Measurements from ENCODE around the gene CLASP1. TPM values are rescaled to one million over a fixed set of nuclear protein-coding genes. Genes with fewer than 3 reads are reported as not detected.
"Not testable (repeated sequence)": the region's sequence is repeated elsewhere in the genome, so short reads cannot be mapped to it uniquely, and the experiment has no call there.

Gene CLASP1
- total RNA-seq, 1 donor from 2014 or later: 71.7 TPM

- H3K4me1 Mint-ChIP-seq (ENCODE audit: low read depth): peaks cover 19% of the 10 kb centered on the region
Observed at GRCh38 chr2:121583555-121583954, 65.7 kb downstream of the CLASP1 start.

GRCh38 chr2:121582272-121582671 is 67.0 kb downstream of the CLASP1 start:
- Mint-ChIP-seq H3K27me3 (ENCODE audit: low read depth) (no peaks in the 10 kb centered on the region), H3K9me3 (no peaks in the 10 kb centered on the region), H3K36me3 (ENCODE audit: low read depth) (no peaks in the 10 kb centered on the region), H3K27ac (no peak overlapping the region), H3K4me1 (ENCODE audit: low read depth) (peaks cover 19% of the 10 kb centered on the region), H3K4me3 (ENCODE audit: low read depth) (no peak overlapping the region)
- no peak for DNase-seq (ENCODE audit: low spot score)
- intact Hi-C loops (cut with micrococcal nuclease): no loop called here

More at GRCh38 chr2:121583555-121583954, 65.7 kb downstream of the CLASP1 start:
- no peak overlapping the region for H3K4me3 Mint-ChIP-seq (ENCODE audit: low read depth)
- intact Hi-C loops (cut with micrococcal nuclease): loop anchor here (1.0 kb wide), 1 partner anchor 52 kb away; no protein-coding TSS in a partner anchor
- no peak overlapping the region for H3K27ac Mint-ChIP-seq
- peaks cover 3% of the 10 kb centered on the region for H3K36me3 Mint-ChIP-seq (ENCODE audit: low read depth)
- H3K27me3 Mint-ChIP-seq (ENCODE audit: low read depth): no peaks in the 10 kb centered on the region
- no peaks in the 10 kb centered on the region for H3K9me3 Mint-ChIP-seq
- DNase-seq (ENCODE audit: low spot score): no peak

- H3K9me3 Mint-ChIP-seq: no peaks in the 10 kb centered on the region
- H3K36me3 Mint-ChIP-seq (ENCODE audit: low read depth): no peaks in the 10 kb centered on the region
- H3K27me3 Mint-ChIP-seq (ENCODE audit: low read depth): no peaks in the 10 kb centered on the region
- H3K4me1 Mint-ChIP-seq (ENCODE audit: low read depth): peaks cover 13% of the 10 kb centered on the region
- intact Hi-C loops (cut with micrococcal nuclease): no loop called here
- no peak for DNase-seq (ENCODE audit: low spot score)
- H3K4me3 Mint-ChIP-seq (ENCODE audit: low read depth): no peak overlapping the region
- no peak overlapping the region for H3K27ac Mint-ChIP-seq
Observed at GRCh38 chr2:121579309-121579708, 70.0 kb downstream of the CLASP1 start.

- Mint-ChIP-seq H3K4me3 (ENCODE audit: low read depth) (no peak overlapping the region), H3K36me3 (ENCODE audit: low read depth) (peaks cover 3% of the 10 kb centered on the region), H3K27ac (no peak overlapping the region), H3K9me3 (no peaks in the 10 kb centered on the region), H3K27me3 (ENCODE audit: low read depth) (no peaks in the 10 kb centered on the region), H3K4me1 (ENCODE audit: low read depth) (peaks cover 4% of the 10 kb centered on the region)
- intact Hi-C loops (cut with micrococcal nuclease): no loop called here
- DNase-seq (ENCODE audit: low spot score): no peak
Observed at GRCh38 chr2:121577381-121577780, 71.9 kb downstream of the CLASP1 start.

DNA sequence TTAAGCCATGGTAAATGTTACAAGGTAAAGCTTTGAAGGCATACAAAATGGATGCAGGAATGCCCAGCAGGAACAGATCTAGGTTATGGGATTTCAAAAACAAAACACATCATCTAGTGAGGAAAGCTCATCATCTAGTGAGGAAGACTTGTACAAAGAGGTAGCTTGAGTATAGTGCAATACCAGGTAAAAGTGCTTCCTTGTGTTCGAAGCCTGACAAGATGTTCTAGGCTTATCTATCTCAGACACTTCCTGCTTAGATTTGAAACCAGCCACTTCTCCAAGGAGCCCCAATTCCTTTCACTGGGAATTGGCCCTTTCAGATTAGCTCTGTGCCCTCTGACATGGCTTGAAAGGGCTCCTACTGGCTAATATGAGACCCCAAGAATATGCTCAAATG is 73.0 kb downstream of the CLASP1 start:
- H3K4me3 Mint-ChIP-seq (ENCODE audit: low read depth): no peak overlapping the region
- DNase-seq (ENCODE audit: low spot score): no peak
- peaks cover 4% of the 10 kb centered on the region for H3K4me1 Mint-ChIP-seq (ENCODE audit: low read depth)
- intact Hi-C loops (cut with micrococcal nuclease): no loop called here
- H3K27ac Mint-ChIP-seq: no peak overlapping the region
- no peaks in the 10 kb centered on the region for H3K9me3 Mint-ChIP-seq
- no peaks in the 10 kb centered on the region for H3K27me3 Mint-ChIP-seq (ENCODE audit: low read depth)
- H3K36me3 Mint-ChIP-seq (ENCODE audit: low read depth): peaks cover 3% of the 10 kb centered on the region

DNA sequence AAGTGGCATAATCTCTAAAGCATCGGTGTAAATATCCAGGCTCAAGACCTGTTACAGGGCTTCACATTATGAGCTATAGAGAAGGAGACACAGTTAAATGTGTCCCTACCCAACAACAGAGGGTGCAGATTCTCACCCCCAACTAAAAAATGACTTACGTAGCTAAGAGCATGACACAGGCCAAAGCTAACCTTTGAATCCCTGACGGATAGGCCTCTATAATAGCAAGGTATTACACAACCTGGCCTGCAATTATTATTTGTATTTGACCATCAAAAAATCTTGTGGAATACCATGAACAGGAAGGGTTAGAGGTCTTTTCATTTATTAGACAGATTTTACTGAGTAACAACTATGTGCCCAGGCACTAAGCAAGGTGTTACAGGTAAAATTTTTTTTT is 73.5 kb downstream of the CLASP1 start:
- H3K27ac Mint-ChIP-seq: no peak overlapping the region
- no peak for DNase-seq (ENCODE audit: low spot score)
- H3K9me3 Mint-ChIP-seq: no peaks in the 10 kb centered on the region
- intact Hi-C loops (cut with micrococcal nuclease): no loop called here
- H3K4me3 Mint-ChIP-seq (ENCODE audit: low read depth): no peak overlapping the region
- H3K36me3 Mint-ChIP-seq (ENCODE audit: low read depth): peaks cover 3% of the 10 kb centered on the region
- peaks cover 4% of the 10 kb centered on the region for H3K4me1 Mint-ChIP-seq (ENCODE audit: low read depth)
- no peaks in the 10 kb centered on the region for H3K27me3 Mint-ChIP-seq (ENCODE audit: low read depth)

- peaks cover 10% of the 10 kb centered on the region for H3K4me1 Mint-ChIP-seq (ENCODE audit: low read depth)
- no peak overlapping the region for H3K27ac Mint-ChIP-seq
- no peaks in the 10 kb centered on the region for H3K9me3 Mint-ChIP-seq
- no peaks in the 10 kb centered on the region for H3K27me3 Mint-ChIP-seq (ENCODE audit: low read depth)
- intact Hi-C loops (cut with micrococcal nuclease): no loop called here
- H3K4me3 Mint-ChIP-seq (ENCODE audit: low read depth): no peak overlapping the region
- no peak for DNase-seq (ENCODE audit: low spot score)
- peaks cover 10% of the 10 kb centered on the region for H3K36me3 Mint-ChIP-seq (ENCODE audit: low read depth)
Observed at GRCh38 chr2:121570667-121571055, 78.6 kb downstream of the CLASP1 start.

GRCh38 chr2:121570036-121570666 is 79.1 kb downstream of the CLASP1 start:
- peaks cover 13% of the 10 kb centered on the region for H3K36me3 Mint-ChIP-seq (ENCODE audit: low read depth)

DNA sequence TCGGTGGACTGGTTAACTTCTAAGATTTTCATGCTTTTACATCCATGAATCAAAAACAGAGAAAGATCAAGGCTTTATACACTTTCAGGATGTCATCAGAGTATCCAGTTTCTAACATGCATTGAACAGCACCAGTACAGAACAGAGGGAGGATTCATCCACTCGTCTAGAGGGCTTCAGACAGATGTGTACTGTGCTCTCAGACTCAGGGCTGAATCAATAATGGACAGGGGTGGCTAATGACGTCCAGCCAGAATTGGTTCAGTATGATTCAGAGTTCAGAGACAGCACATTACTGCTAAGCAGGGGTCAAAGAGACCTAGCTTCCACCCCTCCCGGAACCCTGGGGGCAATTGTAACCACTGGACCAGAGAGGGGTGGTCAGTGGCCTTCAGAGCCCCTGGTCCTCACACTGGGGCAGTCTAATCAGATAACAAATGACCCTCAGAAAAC is 81.3 kb downstream of the CLASP1 start:
- Mint-ChIP-seq H3K27me3 (ENCODE audit: low read depth) (no peaks in the 10 kb centered on the region), H3K4me1 (ENCODE audit: low read depth) (peaks cover 26% of the 10 kb centered on the region), H3K4me3 (ENCODE audit: low read depth) (no peak overlapping the region), H3K27ac (no peak overlapping the region), H3K36me3 (ENCODE audit: low read depth) (peaks cover 28% of the 10 kb centered on the region), H3K9me3 (peaks cover 10% of the 10 kb centered on the region)
- intact Hi-C loops (cut with micrococcal nuclease): no loop called here
- no peak for DNase-seq (ENCODE audit: low spot score)

More at GRCh38 chr2:121570036-121570666, 79.1 kb downstream of the CLASP1 start:
- Mint-ChIP-seq H3K4me3 (ENCODE audit: low read depth) (no peak overlapping the region), H3K27ac (no peak overlapping the region), H3K9me3 (no peaks in the 10 kb centered on the region), H3K4me1 (ENCODE audit: low read depth) (peaks cover 12% of the 10 kb centered on the region), H3K27me3 (ENCODE audit: low read depth) (no peaks in the 10 kb centered on the region)
- intact Hi-C loops (cut with micrococcal nuclease): no loop called here
- no peak for DNase-seq (ENCODE audit: low spot score)

GRCh38 chr2:121567452-121567851 is 81.8 kb downstream of the CLASP1 start:
- peaks cover 29% of the 10 kb centered on the region for H3K4me1 Mint-ChIP-seq (ENCODE audit: low read depth)
- H3K9me3 Mint-ChIP-seq: peaks cover 10% of the 10 kb centered on the region
- DNase-seq (ENCODE audit: low spot score): no peak
- H3K4me3 Mint-ChIP-seq (ENCODE audit: low read depth): no peak overlapping the region
- intact Hi-C loops (cut with micrococcal nuclease): no loop called here
- no peak overlapping the region for H3K27ac Mint-ChIP-seq
- peaks cover 32% of the 10 kb centered on the region for H3K36me3 Mint-ChIP-seq (ENCODE audit: low read depth)
- no peaks in the 10 kb centered on the region for H3K27me3 Mint-ChIP-seq (ENCODE audit: low read depth)

GRCh38 chr2:121565389-121566250 is 83.6 kb downstream of the CLASP1 start:
- H3K4me3 Mint-ChIP-seq (ENCODE audit: low read depth): no peak overlapping the region
- peaks cover 42% of the 10 kb centered on the region for H3K4me1 Mint-ChIP-seq (ENCODE audit: low read depth)
- H3K9me3 Mint-ChIP-seq: peaks cover 10% of the 10 kb centered on the region
- H3K27ac Mint-ChIP-seq: no peak overlapping the region
- peaks cover 34% of the 10 kb centered on the region for H3K36me3 Mint-ChIP-seq (ENCODE audit: low read depth)
- DNase-seq (ENCODE audit: low spot score): no peak
- no peaks in the 10 kb centered on the region for H3K27me3 Mint-ChIP-seq (ENCODE audit: low read depth)
- intact Hi-C loops (cut with micrococcal nuclease): no loop called here

- Mint-ChIP-seq H3K36me3 (ENCODE audit: low read depth) (peaks cover 31% of the 10 kb centered on the region), H3K9me3 (peaks cover 10% of the 10 kb centered on the region), H3K4me1 (ENCODE audit: low read depth) (peaks cover 42% of the 10 kb centered on the region), H3K27ac (no peak overlapping the region), H3K4me3 (ENCODE audit: low read depth) (no peak overlapping the region), H3K27me3 (ENCODE audit: low read depth) (no peaks in the 10 kb centered on the region)
- intact Hi-C loops (cut with micrococcal nuclease): no loop called here
- no peak for DNase-seq (ENCODE audit: low spot score)
Observed at GRCh38 chr2:121564905-121565304, 84.4 kb downstream of the CLASP1 start.

DNA sequence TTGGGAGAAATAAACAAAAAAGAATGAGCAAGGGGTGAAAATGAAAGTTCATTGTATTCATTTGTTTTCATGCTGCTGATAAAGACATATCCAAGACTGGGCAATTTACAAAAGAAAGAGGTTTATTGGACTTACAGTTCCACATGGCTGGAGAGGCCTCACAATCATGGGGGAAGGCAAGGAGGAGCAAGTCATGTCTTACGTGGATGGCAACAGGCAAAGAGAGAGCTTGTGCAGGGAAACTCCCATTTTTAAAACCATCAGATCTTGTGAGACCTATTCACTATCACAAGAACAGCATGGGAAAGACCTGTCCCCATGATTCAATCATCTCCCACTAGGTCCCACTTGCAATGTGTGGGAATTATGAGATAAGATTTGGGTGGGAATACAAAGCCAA is 85.5 kb downstream of the CLASP1 start:
- H3K9me3 Mint-ChIP-seq; H3K4me3 Mint-ChIP-seq (ENCODE audit: low read depth); H3K27me3 Mint-ChIP-seq (ENCODE audit: low read depth); DNase-seq (ENCODE audit: low spot score); intact Hi-C loops (cut with micrococcal nuclease); H3K27ac Mint-ChIP-seq: not testable (repeated sequence)
- Mint-ChIP-seq H3K36me3 (ENCODE audit: low read depth) (peaks cover 27% of the 10 kb centered on the region), H3K4me1 (ENCODE audit: low read depth) (peaks cover 39% of the 10 kb centered on the region)
